Activated CD8-positive, alpha-beta T cell treated with anti-CD3 and anti-CD28 coated beads, Interleukin-2, amount 10 ng/mL, durations not matched to agents 7 days and 5 days (primary cell): Measurements from ENCODE around the gene AKR7A2. TPM values are rescaled to one million over a fixed set of nuclear protein-coding genes. Genes with fewer than 3 reads are reported as not detected.

Experiments used
- ATAC-seq: fragments of 150-1000 bp; cut with Tn5 transposase; one replicate; pipeline ENCODE4 v1.10.0; 2021; ENCODE audit warnings: moderate library complexity
- CTCF ChIA-PET: fragments of 350-600 bp; sonication (Branson Sonifier 250); formaldehyde crosslinking; loops from one replicate; lab custom pipeline; 2021; ENCODE audit warnings: antibody characterized with exemption; lab: Charles Lee
- POLR2A ChIA-PET: fragments of 350-600 bp; sonication (Branson Sonifier 250); formaldehyde crosslinking; loops from one replicate; lab custom pipeline; 2021; ENCODE audit warnings: antibody characterized with exemption; lab: Charles Lee
- DNase-seq: peaks from one replicate; pipeline ENCODE4 v3.0.0-alpha.2; 2020
- H3K27ac Mint-ChIP-seq: one replicate; pipeline ENCODE4 v1.8.0; 2021; ENCODE audit warnings: mild to moderate bottlenecking, mixed read lengths
- H3K27me3 Mint-ChIP-seq: one replicate; pipeline ENCODE4 v1.8.0; 2021; ENCODE audit warnings: low read depth, mixed read lengths
- H3K36me3 Mint-ChIP-seq: one replicate; pipeline ENCODE4 v1.8.0; 2021; ENCODE audit warnings: low read depth, mixed read lengths
- H3K4me1 Mint-ChIP-seq: one replicate; pipeline ENCODE4 v1.8.0; 2021; ENCODE audit warnings: low read depth, mixed read lengths
- H3K4me3 Mint-ChIP-seq: one replicate; pipeline ENCODE4 v1.8.0; 2021; ENCODE audit warnings: mild to moderate bottlenecking, mixed read lengths
- H3K9me3 Mint-ChIP-seq: one replicate; pipeline ENCODE4 v1.8.0; 2022; ENCODE audit warnings: mixed read lengths; ENCODE audit not compliant: insufficient read depth
- total RNA-seq, 2 experiments: library from RNA; stranded (reverse); gene quantifications; one replicate each; pipeline ENCODE4 v1.2.3, GENCODE V29; 2021

Gene AKR7A2
- total RNA-seq, 2 experiments from 2014 or later: 46.3 to 50.6 TPM

- H3K27me3 Mint-ChIP-seq: no peaks in the 10 kb centered on the region
- DNase-seq (no peak), ATAC-seq (no peak)
- no peaks in the 10 kb centered on the region for H3K9me3 Mint-ChIP-seq
- ChIA-PET CTCF (interaction anchor here (1.6 kb wide), 1 partner anchor 10 kb away, joined by 4 read pairs; no protein-coding TSS in a partner anchor), POLR2A (no interaction called here)
- peaks cover 52% of the 10 kb centered on the region for H3K36me3 Mint-ChIP-seq
- H3K27ac Mint-ChIP-seq: no peak overlapping the region
- no peak overlapping the region for H3K4me3 Mint-ChIP-seq
- H3K4me1 Mint-ChIP-seq: no peaks in the 10 kb centered on the region
Observed at GRCh38 chr1:19351873-19352272, 39.9 kb upstream of the AKR7A2 start.

- no peak for DNase-seq
- Mint-ChIP-seq H3K27ac (no peak overlapping the region), H3K9me3 (no peaks in the 10 kb centered on the region), H3K4me1 (no peaks in the 10 kb centered on the region), H3K36me3 (peaks cover 45% of the 10 kb centered on the region), H3K4me3 (no peak overlapping the region), H3K27me3 (no peaks in the 10 kb centered on the region)
- ATAC-seq: no peak
- CTCF ChIA-PET: no interaction called here
- POLR2A ChIA-PET: no interaction called here
Observed at GRCh38 chr1:19350566-19350965, 38.6 kb upstream of the AKR7A2 start.

GRCh38 chr1:19349999-19350398 is 38.1 kb upstream of the AKR7A2 start:
- Mint-ChIP-seq H3K36me3 (peaks cover 41% of the 10 kb centered on the region), H3K4me3 (no peak overlapping the region), H3K27ac (no peak overlapping the region), H3K9me3 (no peaks in the 10 kb centered on the region), H3K27me3 (no peaks in the 10 kb centered on the region), H3K4me1 (no peaks in the 10 kb centered on the region)
- CTCF ChIA-PET: no interaction called here
- DNase-seq (no peak), ATAC-seq (no peak)
- POLR2A ChIA-PET: no interaction called here

- Mint-ChIP-seq H3K9me3 (no peaks in the 10 kb centered on the region), H3K4me3 (no peak overlapping the region), H3K36me3 (peaks cover 40% of the 10 kb centered on the region), H3K4me1 (no peaks in the 10 kb centered on the region), H3K27me3 (no peaks in the 10 kb centered on the region), H3K27ac (no peak overlapping the region)
- DNase-seq (no peak), ATAC-seq (no peak)
- ChIA-PET CTCF (interaction anchor here (0.8 kb wide), 1 partner anchor 42 kb away, joined by 3 read pairs; no protein-coding TSS in a partner anchor), POLR2A (interaction anchor here (1.0 kb wide), 1 partner anchor 17 kb away, joined by 3 read pairs; no protein-coding TSS in a partner anchor)
Observed at GRCh38 chr1:19348441-19349198, 36.7 kb upstream of the AKR7A2 start.

- Mint-ChIP-seq H3K36me3 (peaks cover 39% of the 10 kb centered on the region), H3K9me3 (no peaks in the 10 kb centered on the region), H3K27me3 (no peaks in the 10 kb centered on the region), H3K4me1 (no peaks in the 10 kb centered on the region), H3K27ac (no peak overlapping the region), H3K4me3 (no peak overlapping the region)
- ATAC-seq: no peak
- ChIA-PET CTCF (interaction anchor here (1.6 kb wide), 1 partner anchor 303 kb away, joined by 4 read pairs; no protein-coding TSS in a partner anchor), POLR2A (interaction anchor here (0.5 kb wide), 1 partner anchor 15 kb away, joined by 3 read pairs; no protein-coding TSS in a partner anchor)
- DNase-seq: no peak
Observed at GRCh38 chr1:19347533-19348172, 35.7 kb upstream of the AKR7A2 start.

GRCh38 chr1:19346026-19346425 is 34.1 kb upstream of the AKR7A2 start:
- ATAC-seq: no peak
- peaks cover 43% of the 10 kb centered on the region for H3K36me3 Mint-ChIP-seq
- ChIA-PET CTCF (interaction anchor here (1.3 to 4.2 kb wide), 3 partner anchors 236 to 300 kb away, joined by 3 to 19 read pairs (median 3); no protein-coding TSS in a partner anchor), POLR2A (no interaction called here)
- no peak for DNase-seq
- H3K4me1 Mint-ChIP-seq: no peaks in the 10 kb centered on the region
- H3K27ac Mint-ChIP-seq: no peak overlapping the region
- H3K9me3 Mint-ChIP-seq: no peaks in the 10 kb centered on the region
- H3K27me3 Mint-ChIP-seq: no peaks in the 10 kb centered on the region
- H3K4me3 Mint-ChIP-seq: no peak overlapping the region

- no peak for ATAC-seq
- POLR2A ChIA-PET: no interaction called here
- peak overlapping the region; percentile 57 for H3K27ac Mint-ChIP-seq
Observed at GRCh38 chr1:19345391-19345790, 33.4 kb upstream of the AKR7A2 start.

GRCh38 chr1:19344831-19345230 is 32.9 kb upstream of the AKR7A2 start:
- DNase-seq (no peak), ATAC-seq (no peak)
- Mint-ChIP-seq H3K9me3 (no peaks in the 10 kb centered on the region), H3K36me3 (peaks cover 43% of the 10 kb centered on the region), H3K27ac (peak overlapping the region; percentile 57), H3K4me1 (no peaks in the 10 kb centered on the region), H3K27me3 (no peaks in the 10 kb centered on the region), H3K4me3 (no peak overlapping the region)
- ChIA-PET POLR2A (no interaction called here), CTCF (interaction anchor here (0.9 to 4.2 kb wide), 5 partner anchors 46 to 317 kb away, joined by 3 to 19 read pairs (median 5); no protein-coding TSS in a partner anchor)

More at GRCh38 chr1:19345391-19345790, 33.4 kb upstream of the AKR7A2 start:
- no peaks in the 10 kb centered on the region for H3K9me3 Mint-ChIP-seq
- H3K4me1 Mint-ChIP-seq: no peaks in the 10 kb centered on the region
- no peak overlapping the region for H3K4me3 Mint-ChIP-seq
- peaks cover 47% of the 10 kb centered on the region for H3K36me3 Mint-ChIP-seq
- no peaks in the 10 kb centered on the region for H3K27me3 Mint-ChIP-seq
- CTCF ChIA-PET: interaction anchor here (0.9 to 4.2 kb wide), 5 partner anchors 46 to 316 kb away, joined by 3 to 19 read pairs (median 5); no protein-coding TSS in a partner anchor
- DNase-seq: no peak

GRCh38 chr1:19344372-19344810 is 32.4 kb upstream of the AKR7A2 start:
- Mint-ChIP-seq H3K27me3 (no peaks in the 10 kb centered on the region), H3K9me3 (no peaks in the 10 kb centered on the region), H3K4me3 (no peak overlapping the region), H3K4me1 (no peaks in the 10 kb centered on the region), H3K36me3 (peaks cover 39% of the 10 kb centered on the region), H3K27ac (no peak overlapping the region)
- ChIA-PET POLR2A (interaction anchor here (0.9 kb wide), 1 partner anchor 299 kb away, joined by 3 read pairs; the partner anchor contains the start of gene NBL1), CTCF (interaction anchor here (0.7 to 4.2 kb wide), 8 partner anchors 23 to 317 kb away, joined by 3 to 19 read pairs (median 4); no protein-coding TSS in a partner anchor)
- DNase-seq: peak; percentile 45
- ATAC-seq: peak; percentile 56

GRCh38 chr1:19343617-19344350 is 31.8 kb upstream of the AKR7A2 start:
- peaks cover 41% of the 10 kb centered on the region for H3K36me3 Mint-ChIP-seq
- H3K27me3 Mint-ChIP-seq: no peaks in the 10 kb centered on the region
- ChIA-PET POLR2A (interaction anchor here (0.9 kb wide), 1 partner anchor 300 kb away, joined by 3 read pairs; the partner anchor contains the start of gene NBL1), CTCF (interaction anchor here (0.7 to 4.2 kb wide), 8 partner anchors 23 to 318 kb away, joined by 3 to 19 read pairs (median 4); no protein-coding TSS in a partner anchor)
- ATAC-seq (no peak), DNase-seq (no peak)
- H3K4me3 Mint-ChIP-seq: no peak overlapping the region
- no peaks in the 10 kb centered on the region for H3K9me3 Mint-ChIP-seq
- no peaks in the 10 kb centered on the region for H3K4me1 Mint-ChIP-seq
- H3K27ac Mint-ChIP-seq: no peak overlapping the region
